Naive thymus-derived CD4-positive, alpha-beta T cell (primary cell): ENCODE data around the gene CHD1. TPM values are rescaled to one million over a fixed set of nuclear protein-coding genes. Genes with fewer than 3 reads are reported as not detected.

ENCODE experiments used
- ATAC-seq: fragments of 150-1000 bp; cut with Tn5 transposase; 2 replicates; pipeline ENCODE4 v1.10.0; 2021; ENCODE audit warnings: mild to moderate bottlenecking, moderate library complexity
- CTCF ChIA-PET: fragments of 350-600 bp; sonication (Branson Sonifier 250); formaldehyde crosslinking; loops from one replicate; lab custom pipeline; 2021; ENCODE audit warnings: antibody characterized with exemption; lab: Charles Lee
- POLR2A ChIA-PET: fragments of 350-600 bp; sonication (Branson Sonifier 250); formaldehyde crosslinking; loops from one replicate; lab custom pipeline; 2021; ENCODE audit warnings: antibody characterized with exemption, inconsistent platforms; lab: Charles Lee
- DNase-seq, 9 donors: peaks; one replicate each; pipeline versions ENCODE4 v3.0.0 to v3.0.0-alpha.2; 2020 to 2022; ENCODE audit warnings: mixed read lengths in 1 of 9
- H3K27ac ChIP-seq: one replicate; pipeline ENCODE4 v1.7.0; 2013; ENCODE audit warnings: mild to moderate bottlenecking, low read depth, low read length, moderate library complexity
- H3K27me3 ChIP-seq, 2 donors: one replicate each; pipeline ENCODE4 v1.7.0; 2013; ENCODE audit warnings: low read length in 2 of 2, mild to moderate bottlenecking in 2 of 2, moderate library complexity in 2 of 2; ENCODE audit not compliant: control insufficient read depth in 2 of 2, insufficient read depth in 2 of 2
- H3K36me3 ChIP-seq, 3 experiments: 1 replicate in 2 of 3; 2 replicates in 1 of 3; pipeline ENCODE4 v1.7.0; 2013; ENCODE audit warnings: low read length in 3 of 3, mild to moderate bottlenecking in 3 of 3, moderate library complexity in 1 of 3; ENCODE audit not compliant: insufficient read depth in 3 of 3, control insufficient read depth in 2 of 3
- H3K4me1 ChIP-seq, 2 donors: one replicate each; pipeline ENCODE4 v1.7.0; 2013; ENCODE audit warnings: low read length in 2 of 2, mild to moderate bottlenecking in 2 of 2, moderate library complexity in 1 of 2; ENCODE audit not compliant: control insufficient read depth in 2 of 2, insufficient read depth in 2 of 2
- H3K4me3 ChIP-seq: 2 replicates; pipeline ENCODE4 v1.7.0; 2013; ENCODE audit warnings: mild to moderate bottlenecking, low read length
- H3K9me3 ChIP-seq, 3 experiments: 1 replicate in 2 of 3; 2 replicates in 1 of 3; pipeline ENCODE4 v1.7.0; 2013; ENCODE audit warnings: low read length in 3 of 3; ENCODE audit not compliant: control insufficient read depth in 2 of 3
- H3K27ac Mint-ChIP-seq, 9 donors: one replicate each; pipeline ENCODE4 v1.8.0; 2020 to 2022; ENCODE audit warnings: mixed read lengths in 9 of 9, mild to moderate bottlenecking in 8 of 9, moderate library complexity in 5 of 9, inconsistent platforms in 2 of 9
- H3K27me3 Mint-ChIP-seq, 5 donors: one replicate each; pipeline ENCODE4 v1.8.0; 2021 to 2022; ENCODE audit warnings: mixed read lengths in 5 of 5, mild to moderate bottlenecking in 1 of 5
- H3K36me3 Mint-ChIP-seq, 5 donors: one replicate each; pipeline ENCODE4 v1.8.0; 2020 to 2022; ENCODE audit warnings: mixed read lengths in 5 of 5, mild to moderate bottlenecking in 3 of 5, inconsistent platforms in 1 of 5
- H3K4me1 Mint-ChIP-seq, 7 donors: one replicate each; pipeline ENCODE4 v1.8.0; 2020 to 2022; ENCODE audit warnings: mixed read lengths in 7 of 7, mild to moderate bottlenecking in 3 of 7, inconsistent platforms in 1 of 7
- H3K4me3 Mint-ChIP-seq, 10 donors: one replicate each; pipeline ENCODE4 v1.8.0; 2020 to 2022; ENCODE audit warnings: mild to moderate bottlenecking in 10 of 10, mixed read lengths in 10 of 10, moderate library complexity in 6 of 10, inconsistent platforms in 2 of 10
- H3K9me3 Mint-ChIP-seq, 11 donors: one replicate each; pipeline ENCODE4 v1.8.0; 2020 to 2022; ENCODE audit warnings: mixed read lengths in 11 of 11, mild to moderate bottlenecking in 4 of 11, inconsistent platforms in 1 of 11, moderate library complexity in 1 of 11
- intact Hi-C, 2 donors: fragments of 100-400 bp; cut with micrococcal nuclease; formaldehyde crosslinking; loops; one replicate each; pipeline ENCODE4 v1.15.1; 2023
- polyA plus RNA-seq, 2 donors: library from polyadenylated mRNA; unstranded; fragments of 300-500 nt; fragmentation: Illumina TruSeq; gene quantifications; one replicate each; pipeline ENCODE4 v1.2.3, GENCODE V29; 2021
- total RNA-seq, 6 experiments: library from RNA in 5 of 6; stranded (reverse) in 5 of 6; gene quantifications; 1 replicate in 5 of 6; 2 replicates in 1 of 6; pipeline ENCODE4 v1.2.3 and lab custom pipeline; 2021 to 2026

CHD1 gene
- total and polyA plus RNA-seq, 7 experiments from 2014 or later = 9.1 to 134 (median 87.9) TPM

DNA sequence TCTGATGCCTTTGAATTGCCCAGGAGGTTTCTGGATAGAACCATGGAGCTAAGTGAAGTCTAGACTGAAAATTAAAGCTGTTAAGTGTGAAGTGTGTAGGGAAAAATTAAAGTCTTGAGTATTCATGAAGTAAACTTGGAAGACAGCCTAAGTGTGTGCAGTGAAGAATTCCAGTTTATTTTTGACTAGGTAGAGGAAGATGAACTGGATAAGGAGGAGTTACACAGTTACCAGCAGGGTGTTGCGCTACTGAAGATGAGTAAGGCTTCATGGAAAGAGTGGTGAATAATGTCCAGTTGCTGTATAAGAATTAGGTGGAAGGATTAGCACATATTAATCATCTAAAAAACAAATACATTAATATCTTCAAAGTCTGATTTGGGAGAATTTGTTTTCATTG, 5.7 kb upstream of the CHD1 start:
- Histone ChIP-seq H3K27ac (peak overlapping the region; percentile 98), H3K4me1 (peaks cover 33 to 51% of the 10 kb centered on the region in 2 donors), H3K36me3 (no peaks in the 10 kb centered on the region), H3K27me3 (no peaks in the 10 kb centered on the region), H3K9me3 (no peaks in the 10 kb centered on the region), H3K4me3 (no peak overlapping the region)
- Mint-ChIP-seq H3K36me3 (peaks cover 0 to 18% (median 0%) of the 10 kb centered on the region in 5 donors), H3K4me3 (peak overlapping the region in 1 of 10 donors; percentile 73), H3K4me1 (peaks cover 40 to 93% (median 86%) of the 10 kb centered on the region in 7 donors), H3K27ac (peak overlapping the region in 8 of 9 donors; percentile 87 to 100 (median 96)), H3K27me3 (no peaks in the 10 kb centered on the region), H3K9me3 (peaks cover 0 to 4% (median 0%) of the 10 kb centered on the region in 11 donors)
- DNase-seq (no peak), ATAC-seq (no peak)
- POLR2A ChIA-PET = interaction anchor here (1.1 to 1.8 kb wide), 2 partner anchors 13 to 119 kb away, joined by 4 to 5 read pairs; no protein-coding TSS in a partner anchor
- intact Hi-C loops = loop anchor here in 1 of 2 donors (5.0 kb wide), 1 partner anchor 1958 kb away; no protein-coding TSS in a partner anchor
- CTCF ChIA-PET = interaction anchor here (0.6 kb wide), 1 partner anchor 738 kb away, joined by 3 read pairs; no protein-coding TSS in a partner anchor

- Mint-ChIP-seq H3K9me3 (peaks cover 0 to 7% (median 0%) of the 10 kb centered on the region in 11 donors), H3K27me3 (peaks cover 0 to 2% (median 0%) of the 10 kb centered on the region in 5 donors), H3K4me3 (peak overlapping the region; percentile 43 to 73 (median 64)), H3K36me3 (peaks cover 0 to 18% (median 0%) of the 10 kb centered on the region in 5 donors), H3K27ac (peak overlapping the region; percentile 87 to 100 (median 96)), H3K4me1 (peaks cover 33 to 83% (median 76%) of the 10 kb centered on the region in 7 donors)
- intact Hi-C loops = loop anchor here (1.0 to 5.0 kb wide), 2 partner anchors 9 to 1959 kb away; no protein-coding TSS in a partner anchor
- H3K4me3 ChIP-seq = no peak overlapping the region
- POLR2A ChIA-PET = interaction anchor here (0.5 to 1.8 kb wide), 9 partner anchors 8 to 124 kb away, joined by 3 to 8 read pairs (median 4); no protein-coding TSS in a partner anchor
- peak overlapping the region; percentile 98 for H3K27ac ChIP-seq
- H3K27me3 ChIP-seq = no peaks in the 10 kb centered on the region
- CTCF ChIA-PET = interaction anchor here (1.0 kb wide), 1 partner anchor 9 kb away, joined by 5 read pairs; no protein-coding TSS in a partner anchor
- H3K4me1 ChIP-seq = peaks cover 33 to 41% of the 10 kb centered on the region in 2 donors
- DNase-seq (peak in 7 of 9 donors; percentile 53 to 74 (median 67)), ATAC-seq (no peak)
- no peaks in the 10 kb centered on the region for H3K9me3 ChIP-seq
- peaks cover 0 to 5% (median 0%) of the 10 kb centered on the region in 3 experiments for H3K36me3 ChIP-seq
Measured at GRCh38 chr5:98933445-98934072, 4.8 kb upstream of the CHD1 start.

DNA sequence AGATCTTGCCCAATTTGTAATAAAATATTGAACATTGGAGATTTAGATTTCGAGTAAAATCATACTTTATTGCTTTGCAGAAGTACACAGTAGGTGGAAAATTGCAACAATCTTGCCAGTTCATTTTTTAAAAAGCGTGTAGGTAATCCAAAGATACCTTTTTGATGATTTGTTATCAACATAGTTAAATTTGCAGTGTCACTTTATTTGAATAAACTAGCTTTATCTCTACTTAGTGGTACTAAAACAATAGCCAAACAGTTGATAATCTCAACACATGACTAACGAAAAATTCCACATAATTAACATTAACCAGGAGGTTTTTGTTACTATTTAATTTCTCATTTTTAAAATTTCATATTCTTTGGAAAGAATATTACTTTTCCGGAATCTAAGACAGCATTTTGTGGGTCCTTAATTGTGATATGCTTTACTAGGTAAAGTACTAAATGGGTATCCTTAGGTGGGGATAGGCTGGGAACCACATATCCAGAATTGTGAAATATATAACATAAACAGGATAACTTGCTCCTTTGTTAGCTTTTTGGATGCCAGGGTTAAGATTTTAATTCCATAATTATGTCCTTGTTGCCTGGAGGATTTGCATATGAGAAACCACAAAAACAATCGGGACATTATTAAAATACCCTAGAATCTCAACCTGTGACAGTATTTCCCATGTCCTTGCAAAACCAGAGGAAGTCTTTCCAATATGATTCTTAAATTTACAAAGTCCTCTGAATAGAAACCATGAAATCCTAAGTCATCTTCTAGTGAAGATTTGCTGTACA, 2.4 kb upstream of the CHD1 start:
- POLR2A ChIA-PET = interaction anchor here (1.1 to 5.5 kb wide), 8 partner anchors 8 to 133 kb away, joined by 3 to 89 read pairs (median 32); no protein-coding TSS in a partner anchor
- Mint-ChIP-seq H3K27ac (peak overlapping the region; percentile 24 to 100 (median 99)), H3K4me1 (peaks cover 34 to 83% (median 70%) of the 10 kb centered on the region in 7 donors), H3K4me3 (peak overlapping the region; percentile 93 to 99 (median 96)), H3K36me3 (peaks cover 0 to 22% (median 3%) of the 10 kb centered on the region in 5 donors), H3K27me3 (peaks cover 0 to 2% (median 0%) of the 10 kb centered on the region in 5 donors), H3K9me3 (peaks cover 0 to 9% (median 0%) of the 10 kb centered on the region in 11 donors)
- no peaks in the 10 kb centered on the region for H3K27me3 ChIP-seq
- H3K36me3 ChIP-seq = peaks cover 0 to 8% (median under 1%) of the 10 kb centered on the region in 3 experiments
- ATAC-seq = no peak
- intact Hi-C loops = loop anchor here (1.0 to 5.0 kb wide), 3 partner anchors 7 to 1961 kb away; no protein-coding TSS in a partner anchor
- H3K27ac ChIP-seq = peak overlapping the region; percentile 98
- no peak overlapping the region for H3K4me3 ChIP-seq
- DNase-seq = no peak
- H3K4me1 ChIP-seq = peaks cover 38 to 42% of the 10 kb centered on the region in 2 donors
- H3K9me3 ChIP-seq = no peaks in the 10 kb centered on the region
- CTCF ChIA-PET = interaction anchor here (1.0 kb wide), 2 partner anchors 10 to 107 kb away, joined by 3 read pairs; no protein-coding TSS in a partner anchor

- Histone ChIP-seq H3K27ac (peak overlapping the region; percentile 98), H3K36me3 (peaks cover 0 to 15% (median 7%) of the 10 kb centered on the region in 3 experiments), H3K4me3 (peak overlapping the region; percentile 96), H3K27me3 (no peaks in the 10 kb centered on the region), H3K9me3 (no peaks in the 10 kb centered on the region), H3K4me1 (peaks cover 43 to 49% of the 10 kb centered on the region in 2 donors)
- ChIA-PET POLR2A (interaction anchor here (0.6 to 5.5 kb wide), 42 partner anchors 10 to 1999 kb away, joined by 3 to 89 read pairs (median 5); partner anchors contain the start of genes RGMB and ST8SIA4), CTCF (interaction anchor here (0.9 to 1.8 kb wide), 3 partner anchors 12 to 131 kb away, joined by 3 to 11 read pairs (median 4); no protein-coding TSS in a partner anchor)
- peaks cover 37 to 83% (median 70%) of the 10 kb centered on the region in 7 donors for H3K4me1 Mint-ChIP-seq
- H3K27me3 Mint-ChIP-seq = peaks cover 0 to 2% (median 0%) of the 10 kb centered on the region in 5 donors
- ATAC-seq (no peak), DNase-seq (no peak)
- peaks cover 0 to 21% (median 7%) of the 10 kb centered on the region in 5 donors for H3K36me3 Mint-ChIP-seq
- H3K9me3 Mint-ChIP-seq = peaks cover 0 to 9% (median 0%) of the 10 kb centered on the region in 11 donors
- H3K27ac Mint-ChIP-seq = peak overlapping the region; percentile 94 to 100 (median 99)
- peak overlapping the region; percentile 93 to 99 (median 96) for H3K4me3 Mint-ChIP-seq
- intact Hi-C loops = loop anchor here (1.0 to 5.0 kb wide), 13 partner anchors 8 to 1996 kb away; partner anchors contain the start of genes RGMB (in 2 of the 2), RIOK2 (in 2 of the 2), ST8SIA4 (in 2 of the 2) and FAM174A (in 1 of the 2)
Measured at GRCh38 chr5:98929710-98930298, 997 bp upstream of the CHD1 start.

DNA sequence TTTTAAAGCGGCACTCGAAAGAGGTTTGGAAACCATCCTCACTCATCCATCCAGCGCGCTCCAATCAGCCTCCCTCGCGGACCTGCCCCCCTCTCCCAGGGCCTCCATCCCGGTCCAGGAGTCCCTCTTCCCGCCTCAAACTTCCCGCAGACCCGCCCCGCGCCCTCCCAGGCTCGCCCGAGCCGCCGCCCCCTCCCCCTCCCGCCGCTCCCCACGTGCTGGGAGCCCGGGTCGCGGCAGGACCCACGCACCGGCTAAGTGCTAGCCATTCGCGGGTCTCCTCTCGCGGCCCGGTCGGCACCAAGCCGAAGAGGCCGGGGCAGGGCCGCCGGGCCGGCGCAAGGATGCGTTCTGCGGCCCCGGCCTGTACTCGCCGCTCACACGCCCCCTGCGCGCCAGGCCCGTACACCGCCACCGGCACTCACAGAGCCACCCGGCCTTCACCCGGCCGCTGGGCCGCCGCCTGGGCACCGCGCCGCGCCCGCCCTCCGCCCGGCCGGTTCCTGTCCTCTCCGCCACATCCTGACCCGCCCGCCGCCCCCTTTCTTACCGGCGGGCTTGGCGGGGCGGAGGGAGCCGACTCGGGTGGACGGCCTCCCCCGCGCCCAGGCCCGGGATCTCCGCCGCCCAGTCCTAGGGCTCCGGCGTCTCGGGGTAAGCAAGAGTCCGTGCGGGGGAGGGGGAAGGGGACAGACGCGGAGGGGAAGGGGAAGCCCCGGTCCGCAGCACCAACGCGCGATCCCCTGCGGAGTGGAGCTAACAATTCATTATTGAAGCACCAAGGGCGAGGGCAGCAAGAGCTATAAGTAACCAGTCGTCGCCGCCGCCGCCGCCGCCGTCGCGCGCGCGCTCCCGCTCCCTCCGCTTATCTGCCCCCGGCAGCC, 576 bp downstream of the CHD1 start:
- peaks cover 32 to 83% (median 69%) of the 10 kb centered on the region in 7 donors for H3K4me1 Mint-ChIP-seq

More for the DNA sequence above, 576 bp downstream of the CHD1 start:
- Histone ChIP-seq H3K27ac (peak overlapping the region; percentile 98), H3K4me1 (peaks cover 36 to 37% of the 10 kb centered on the region in 2 donors), H3K36me3 (peaks cover 5 to 15% (median 7%) of the 10 kb centered on the region in 3 experiments), H3K4me3 (peak overlapping the region; percentile 59), H3K9me3 (no peaks in the 10 kb centered on the region), H3K27me3 (no peaks in the 10 kb centered on the region)
- peak overlapping the region; percentile 93 to 99 (median 98) for H3K4me3 Mint-ChIP-seq
- CTCF ChIA-PET = interaction anchor here (1.8 kb wide), 1 partner anchor 131 kb away, joined by 4 read pairs; no protein-coding TSS in a partner anchor
- H3K36me3 Mint-ChIP-seq = peaks cover 0 to 20% (median 9%) of the 10 kb centered on the region in 5 donors
- peak overlapping the region; percentile 94 to 100 (median 99) for H3K27ac Mint-ChIP-seq
- DNase-seq (peak; percentile 26 to 75 (median 45)), ATAC-seq (peak; percentile 8)
- POLR2A ChIA-PET = interaction anchor here (0.6 to 5.5 kb wide), 27 partner anchors 8 to 1996 kb away, joined by 3 to 89 read pairs (median 7); partner anchors contain the start of gene ST8SIA4
- H3K9me3 Mint-ChIP-seq = peaks cover 0 to 9% (median 0%) of the 10 kb centered on the region in 11 donors
- intact Hi-C loops = loop anchor here (1.0 to 2.0 kb wide), 7 partner anchors 11 to 1975 kb away; partner anchors contain the start of genes FAM174A (in 1 of the 2) and ST8SIA4 (in 1 of the 2)
- peaks cover 0 to 2% (median 0%) of the 10 kb centered on the region in 5 donors for H3K27me3 Mint-ChIP-seq
